DMS 273 (cell line): ENCODE results near the gene CYP8B1.
A peak's percentile ranks its signal among the peaks of the same experiment; 100 is the strongest.
"Not testable (repeated sequence)": the region's sequence is repeated elsewhere in the genome, so short reads cannot be mapped to it uniquely, and the experiment has no call there.

Source experiments
- DNase-seq: peaks from one replicate; lab custom pipeline; 2025; ENCODE audit not compliant: unreplicated experiment; lab: John Stamatoyannopoulos, UW

CYP8B1 gene

DNA sequence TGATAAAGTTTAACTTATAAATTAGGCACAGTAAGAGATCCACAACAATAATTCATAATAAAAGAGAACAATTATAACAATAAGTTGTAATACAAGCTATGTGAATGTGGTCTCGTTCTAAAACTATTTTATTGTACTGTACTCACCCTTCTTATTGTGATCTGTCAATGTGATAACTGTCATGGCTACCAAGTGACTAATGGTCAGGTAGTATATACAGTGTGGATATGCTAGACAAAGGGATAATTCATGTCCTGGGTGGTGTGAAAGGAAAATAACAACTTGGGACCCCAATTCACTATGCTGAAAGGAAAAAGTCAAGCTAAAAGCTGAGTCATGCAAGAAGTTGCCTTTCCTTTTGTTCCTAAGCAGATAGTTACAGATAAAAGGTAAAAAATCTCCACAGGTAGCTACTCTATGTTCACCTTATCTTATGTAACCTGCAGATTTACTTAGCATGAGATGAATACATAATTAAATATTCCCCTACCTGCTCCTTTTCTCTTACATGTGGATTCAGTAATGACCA, 10.7 kb upstream of the CYP8B1 start:
- DNase-seq: no peak

GRCh38 chr3:42884324-42884723, 8.6 kb upstream of the CYP8B1 start:
- no peak for DNase-seq

GRCh38 chr3:42883251-42883930, 7.7 kb upstream of the CYP8B1 start:
- not testable (repeated sequence) for DNase-seq

DNA sequence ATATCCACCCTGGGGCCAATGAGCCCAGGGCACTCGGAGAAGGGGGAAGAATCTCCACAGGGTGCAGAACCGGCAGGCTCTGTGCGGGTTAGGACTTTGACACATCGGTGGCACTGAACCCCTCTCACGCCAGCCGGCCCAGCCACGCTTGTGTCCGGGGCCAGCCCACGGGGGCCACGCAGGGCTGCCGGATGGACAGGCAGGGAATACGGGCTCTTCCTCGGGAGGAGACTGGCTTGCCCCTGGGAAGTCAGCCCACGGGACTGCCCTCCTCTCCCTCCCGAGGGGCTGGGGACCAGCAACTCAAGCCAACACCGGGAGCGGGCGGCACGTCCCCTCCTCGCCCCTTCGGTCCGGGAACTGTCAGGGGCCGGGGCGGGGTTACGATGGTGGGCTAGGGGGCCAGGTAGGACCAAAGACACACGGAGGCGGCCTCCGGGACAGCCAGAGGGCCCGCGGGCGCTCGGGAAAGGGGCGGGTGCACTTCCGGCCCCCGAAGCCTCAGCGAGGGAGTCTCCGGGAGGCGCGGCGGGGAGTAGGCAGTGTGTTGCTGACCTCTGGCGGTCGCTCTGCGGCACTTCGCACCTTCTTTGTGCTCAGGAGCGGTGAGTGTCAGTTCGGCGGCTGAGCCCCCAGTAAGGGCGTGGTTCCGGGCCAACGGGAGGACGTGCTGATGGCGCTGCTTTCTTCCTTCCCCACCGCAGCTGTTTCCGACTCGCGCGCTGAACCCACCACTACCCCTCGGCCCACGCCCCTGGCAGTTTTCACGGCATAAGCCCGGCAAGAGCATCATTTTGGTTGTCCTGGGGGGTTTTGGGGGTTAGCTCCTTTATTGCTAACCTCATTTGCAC, 5.1 kb upstream of the CYP8B1 start:
- DNase-seq: peak; percentile 89

DNA sequence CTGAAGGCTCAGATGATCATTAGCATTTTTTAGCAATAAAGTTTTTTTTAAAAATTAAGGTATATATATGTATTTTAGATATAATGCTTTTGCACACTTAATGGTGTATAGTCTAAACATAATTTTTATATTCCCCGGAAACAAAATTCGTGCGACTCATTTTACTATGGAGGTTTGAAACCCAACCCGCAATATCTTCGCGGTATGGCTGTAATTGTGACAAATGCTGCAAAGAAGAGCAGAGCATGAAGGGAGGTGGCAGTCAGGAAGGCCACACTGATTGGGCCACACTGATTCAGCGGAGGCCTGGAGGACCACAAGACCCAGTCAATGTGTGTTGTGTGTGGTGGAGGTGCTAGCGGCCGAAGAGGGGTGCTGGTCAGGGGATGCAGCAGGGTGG, 4.5 kb upstream of the CYP8B1 start:
- no peak for DNase-seq

- DNase-seq: no peak
Measured at GRCh38 chr3:42877881-42878280, 2.2 kb upstream of the CYP8B1 start.

GRCh38 chr3:42876940-42877720, 1.5 kb upstream of the CYP8B1 start:
- no peak for DNase-seq

DNA sequence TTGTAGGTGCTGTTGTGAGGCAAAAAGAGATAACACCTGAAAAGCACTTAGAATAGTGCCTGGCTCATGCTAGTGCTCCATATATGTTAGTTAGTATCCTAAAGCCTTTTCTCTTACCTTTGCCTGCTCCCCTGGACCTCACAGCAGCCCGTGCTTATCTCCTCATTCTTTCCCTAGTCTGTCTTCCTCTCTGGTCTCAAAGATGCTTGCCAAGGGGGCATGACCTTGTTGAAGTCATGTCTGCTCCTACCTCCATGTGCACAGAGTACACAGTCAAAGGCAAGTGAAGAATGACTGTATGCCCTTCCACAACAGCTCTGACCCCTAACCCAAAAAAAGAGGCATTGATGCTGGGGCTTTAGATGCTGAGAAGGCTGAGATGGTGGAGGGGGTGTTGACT, 722 bp upstream of the CYP8B1 start:
- DNase-seq: no peak

DNA sequence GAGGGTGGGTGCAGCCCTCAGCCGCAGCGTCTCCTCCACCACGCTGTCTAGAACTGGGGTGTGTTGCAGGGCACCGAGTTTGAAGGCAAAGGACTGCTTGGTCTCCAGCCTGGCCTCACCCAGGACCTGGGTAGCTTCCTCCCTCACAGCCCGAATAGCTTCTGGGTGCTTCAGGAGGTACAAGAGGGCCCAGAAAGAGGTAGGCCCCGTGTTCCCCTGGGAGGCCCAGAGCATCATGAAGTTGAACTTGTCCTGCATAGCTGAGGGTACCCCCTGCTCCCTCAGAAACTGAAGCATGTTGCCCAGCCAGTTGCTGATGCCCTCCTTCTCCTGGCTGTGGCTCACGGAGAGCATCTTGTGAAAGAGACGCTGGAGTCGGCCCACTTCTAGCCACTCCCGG, 930 bp downstream of the CYP8B1 start:
- DNase-seq: no peak

DNA sequence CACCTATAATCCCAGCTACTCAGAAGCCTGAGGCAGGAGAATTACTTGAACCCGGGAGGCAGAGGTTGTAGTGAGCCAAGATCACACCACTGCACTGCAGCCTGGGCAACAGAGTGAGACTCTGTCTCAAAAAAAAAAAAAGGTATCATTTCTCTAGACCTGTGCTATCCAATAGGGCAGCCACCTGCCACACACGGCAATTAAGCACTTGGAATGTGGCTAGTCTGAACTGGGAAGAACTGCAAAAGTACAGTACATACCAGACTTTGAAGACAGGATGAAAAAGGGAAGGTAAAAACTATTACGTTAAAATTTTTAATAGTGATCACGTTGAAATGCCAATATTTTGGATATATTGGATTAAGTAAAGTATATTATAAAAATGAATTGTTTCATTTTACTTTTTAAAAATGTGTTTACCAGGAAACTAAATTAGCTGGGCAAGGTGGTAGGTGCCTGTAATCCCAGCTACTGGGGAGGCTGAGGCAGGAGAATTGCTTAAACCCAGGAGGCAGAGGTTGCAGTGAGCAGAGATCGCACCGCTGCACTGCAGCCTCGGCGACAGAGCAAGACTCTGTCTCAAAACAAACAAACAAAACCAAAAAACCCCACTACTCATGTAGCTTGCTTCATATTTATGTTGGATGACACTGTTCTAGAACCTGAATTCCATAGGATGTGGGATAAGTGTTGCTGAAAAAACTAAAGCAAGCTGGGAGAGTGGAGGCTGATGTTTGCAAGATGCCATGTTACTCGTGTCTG, 2.3 kb downstream of the CYP8B1 start:
- no peak for DNase-seq

GRCh38 chr3:42872718-42873117, 3.0 kb downstream of the CYP8B1 start:
- no peak for DNase-seq

DNA sequence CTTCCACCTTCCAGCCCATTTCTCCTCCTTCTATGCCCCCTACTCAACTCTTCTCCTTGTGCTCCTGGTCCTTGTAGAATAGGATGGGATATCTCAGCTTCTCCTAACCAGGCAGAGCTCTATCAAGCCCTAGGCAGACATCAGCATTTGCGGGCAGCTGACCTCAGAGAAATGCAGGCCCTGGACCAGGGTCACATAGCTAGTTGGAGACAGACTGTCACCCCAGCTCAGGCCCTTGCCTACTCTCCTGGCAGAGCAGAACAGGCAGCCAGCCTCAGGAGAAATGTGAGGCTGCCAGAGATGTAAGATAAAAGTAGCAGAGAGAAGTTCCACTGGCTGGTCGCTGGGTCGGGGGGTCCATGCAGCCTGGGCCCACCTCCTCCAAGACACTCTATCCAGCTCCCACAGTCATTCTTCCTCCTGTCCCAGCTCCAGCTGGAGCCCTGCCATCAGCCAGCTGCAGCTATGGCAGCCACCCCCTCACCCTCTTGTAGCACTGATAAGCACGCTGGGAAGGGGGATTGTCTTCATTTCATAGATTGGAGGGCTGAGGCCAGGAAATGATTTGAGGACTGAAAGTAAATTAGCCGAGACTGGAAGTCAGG, 4.0 kb downstream of the CYP8B1 start:
- DNase-seq: peak; percentile 29

- DNase-seq: no peak
Measured at GRCh38 chr3:42868841-42869240, 6.8 kb downstream of the CYP8B1 start.

GRCh38 chr3:42867138-42867537, 8.5 kb downstream of the CYP8B1 start:
- DNase-seq: no peak

DNA sequence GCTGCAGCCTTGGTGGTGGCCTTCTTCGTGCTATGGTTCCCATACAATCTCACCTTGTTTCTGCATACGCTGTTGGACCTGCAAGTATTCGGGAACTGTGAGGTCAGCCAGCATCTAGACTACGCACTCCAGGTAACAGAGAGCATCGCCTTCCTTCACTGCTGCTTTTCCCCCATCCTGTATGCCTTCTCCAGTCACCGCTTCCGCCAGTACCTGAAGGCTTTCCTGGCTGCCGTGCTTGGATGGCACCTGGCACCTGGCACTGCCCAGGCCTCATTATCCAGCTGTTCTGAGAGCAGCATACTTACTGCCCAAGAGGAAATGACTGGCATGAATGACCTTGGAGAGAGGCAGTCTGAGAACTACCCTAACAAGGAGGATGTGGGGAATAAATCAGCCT, 10.4 kb downstream of the CYP8B1 start:
- no peak for DNase-seq

DNA sequence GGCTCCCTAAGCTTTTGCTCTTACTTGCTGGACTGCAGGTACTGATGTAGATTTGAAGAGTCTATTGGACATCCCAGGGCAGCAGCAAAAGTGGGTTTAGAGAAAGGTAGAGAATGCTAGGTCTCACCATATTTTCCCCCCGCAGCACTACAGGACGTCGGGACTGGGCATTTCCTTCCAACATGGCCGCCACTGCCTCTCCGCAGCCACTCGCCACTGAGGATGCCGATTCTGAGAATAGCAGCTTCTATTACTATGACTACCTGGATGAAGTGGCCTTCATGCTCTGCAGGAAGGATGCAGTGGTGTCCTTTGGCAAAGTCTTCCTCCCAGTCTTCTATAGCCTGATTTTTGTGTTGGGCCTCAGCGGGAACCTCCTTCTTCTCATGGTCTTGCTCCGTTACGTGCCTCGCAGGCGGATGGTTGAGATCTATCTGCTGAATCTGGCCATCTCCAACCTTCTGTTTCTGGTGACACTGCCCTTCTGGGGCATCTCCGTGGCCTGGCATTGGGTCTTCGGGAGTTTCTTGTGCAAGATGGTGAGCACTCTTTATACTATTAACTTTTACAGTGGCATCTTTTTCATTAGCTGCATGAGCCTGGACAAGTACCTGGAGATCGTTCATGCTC, 11.2 kb downstream of the CYP8B1 start:
- no peak for DNase-seq

DNA sequence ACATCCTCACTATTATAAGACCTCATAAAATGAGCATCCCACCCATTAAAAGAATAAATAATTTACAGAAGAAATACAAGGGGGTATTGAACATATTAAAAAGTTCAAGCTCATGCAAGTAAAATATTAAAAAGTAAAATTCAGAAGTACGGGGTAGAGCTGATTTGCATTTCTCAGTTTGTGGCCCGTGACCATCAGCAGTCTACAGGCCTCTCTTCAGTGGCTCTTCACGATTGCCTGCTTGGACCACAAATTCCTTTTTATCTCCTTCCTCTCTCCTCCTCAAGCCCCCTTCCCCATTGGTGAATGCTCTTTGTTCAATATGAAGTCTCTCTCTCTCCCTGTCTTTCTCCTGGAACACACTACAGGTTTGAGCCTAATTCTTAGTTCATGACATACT, 19.1 kb downstream of the CYP8B1 start:
- no peak for DNase-seq

- no peak for DNase-seq
Measured at GRCh38 chr3:42855547-42856380, 19.9 kb downstream of the CYP8B1 start.

DNA sequence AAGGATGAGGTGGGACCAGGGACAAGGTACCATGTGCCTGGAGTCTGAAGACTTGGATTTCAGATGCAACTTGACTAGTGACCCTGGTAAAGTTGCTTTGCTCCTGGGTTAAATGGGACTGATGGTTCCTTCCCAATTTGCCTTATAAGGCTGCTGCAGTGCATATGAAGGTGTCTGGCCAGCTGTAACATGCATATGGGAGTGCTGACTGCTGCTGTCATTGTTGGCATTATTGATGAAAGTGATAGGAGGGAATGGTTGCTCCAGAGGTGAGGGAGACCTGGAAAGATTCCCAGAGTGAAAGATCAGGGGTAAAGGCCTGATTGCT, 20.5 kb downstream of the CYP8B1 start:
- DNase-seq: no peak
